GM13977 (cell line): ENCODE data around the gene TEX14.

ENCODE experiments used
- DNase-seq: peaks from one replicate; pipeline ENCODE4 v3.0.0; 2012; ENCODE audit warnings: low spot score
- CTCF ChIP-seq: IDR thresholded peaks from 2 replicates; pipeline ENCODE4 v1.5.1; 2012; ENCODE audit warnings: mild to moderate bottlenecking, control low read depth; ENCODE audit not compliant: insufficient read depth; ENCODE audit errors: extremely low read depth, missing control alignments
- in situ Hi-C: fragments of 300-500 bp; cut with MboI; formaldehyde crosslinking; loops from one replicate; pipeline ENCODE4 v1.12.0; 2022; ENCODE audit warnings: low sequenced_read_pairs, low pct_unique_long_range_greater_than_20kb, mixed read lengths, inconsistent platforms; ENCODE audit not compliant: unreplicated experiment

TEX14 gene

DNA sequence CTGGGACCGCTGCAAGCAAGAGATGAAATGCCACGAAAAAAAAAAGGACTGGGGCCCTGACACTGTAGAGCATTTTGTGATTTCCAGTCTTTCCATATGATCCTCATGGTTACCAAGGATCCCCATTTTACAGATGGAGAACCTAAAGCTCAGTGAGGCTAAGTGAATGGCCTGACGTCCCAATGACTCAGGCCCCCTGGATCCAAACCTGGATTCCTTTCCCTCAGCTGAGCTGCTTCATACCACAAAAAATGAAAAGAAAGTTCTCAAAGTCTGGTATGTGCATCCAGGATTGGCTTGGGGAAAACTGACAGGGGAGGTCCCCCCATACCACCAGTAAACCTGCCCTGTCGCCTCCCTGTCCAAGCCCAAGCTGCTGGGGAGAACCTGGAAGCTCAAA lies 80.5 kb downstream of the TEX14 start:
- in situ Hi-C loops: no loop called here
- TF ChIP-seq CTCF: no peak
- DNase-seq: no peak

GRCh38 chr17:58606934-58607333 lies 84.9 kb downstream of the TEX14 start:
- TF ChIP-seq CTCF: no peak
- in situ Hi-C loops: no loop called here
- no peak for DNase-seq

DNA sequence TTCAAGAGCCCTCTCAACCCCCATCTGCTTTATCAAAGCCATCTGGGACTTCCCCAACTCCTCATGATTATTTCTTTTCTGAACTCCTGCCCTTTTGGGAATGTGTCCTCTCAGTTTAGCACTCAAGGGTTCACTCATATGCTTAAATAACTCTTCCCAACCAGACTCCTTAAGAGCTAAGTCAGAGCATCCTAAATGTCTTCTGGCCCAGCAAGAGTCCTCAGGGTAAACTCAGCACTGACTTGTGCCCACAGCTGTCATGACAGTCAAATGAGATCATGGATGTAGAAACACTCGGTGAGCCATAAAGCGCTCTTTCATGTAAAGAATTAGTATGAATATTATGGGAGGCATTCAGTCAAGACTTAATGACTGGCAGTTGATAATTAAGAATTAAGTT lies 85.9 kb downstream of the TEX14 start:
- in situ Hi-C loops: no loop called here
- DNase-seq: no peak
- no peak for TF ChIP-seq CTCF

- in situ Hi-C loops: no loop called here
- TF ChIP-seq CTCF: no peak
- no peak for DNase-seq
Observed at GRCh38 chr17:58605470-58605869, 86.4 kb downstream of the TEX14 start.

DNA sequence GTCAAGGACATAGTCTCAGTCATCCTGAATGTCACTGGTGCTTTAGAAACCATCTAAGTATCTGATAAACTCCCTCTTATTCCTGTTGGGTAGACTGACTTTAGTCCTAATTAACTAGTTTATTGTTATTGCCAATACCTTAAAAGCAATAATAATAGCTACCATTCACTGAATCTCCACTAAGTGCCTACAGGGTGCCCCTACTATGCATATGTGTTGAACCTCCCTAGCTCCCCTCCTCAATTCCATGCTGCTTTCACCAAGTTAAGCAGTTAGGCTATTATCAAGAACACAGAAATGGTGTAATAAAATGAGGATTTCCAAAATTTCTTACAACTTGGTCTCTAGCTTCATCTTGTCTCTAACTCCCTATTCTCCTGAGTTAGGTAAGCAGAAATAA lies 89.9 kb downstream of the TEX14 start:
- in situ Hi-C loops: no loop called here
- no peak for TF ChIP-seq CTCF
- DNase-seq: no peak

DNA sequence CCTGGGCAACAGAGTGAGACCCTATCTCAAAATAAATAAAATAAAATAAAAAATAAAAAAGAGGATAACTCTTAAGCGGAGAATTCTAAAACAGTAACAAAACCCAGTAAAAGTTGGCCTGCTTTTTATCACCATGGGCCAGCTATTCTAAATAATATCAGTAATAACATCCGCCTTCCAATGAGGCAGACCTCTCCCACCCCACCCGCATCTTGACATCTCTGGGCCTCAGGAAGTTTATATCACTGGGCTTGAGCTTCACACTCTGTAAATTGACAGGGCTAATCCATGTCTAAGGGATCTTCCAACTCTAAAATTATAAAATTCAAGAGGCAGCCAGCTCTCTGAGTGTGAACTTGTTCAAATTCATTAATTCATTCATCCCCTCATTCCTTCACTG lies 94.5 kb downstream of the TEX14 start:
- in situ Hi-C loops: loop anchor here (25.0 kb wide), 1 partner anchor 415 kb away; no protein-coding TSS in a partner anchor
- TF ChIP-seq CTCF: no peak
- DNase-seq: no peak
